Activated CD4-positive, alpha-beta T cell treated with anti-CD3 and anti-CD28 coated beads, Interleukin-2, Interleukin-4, amounts not matched to agents 100 ng/mL and 50 ng/mL, durations not matched to agents 16 hours and 8 hours (primary cell): ENCODE results near the gene COL6A3.

Experiments
- DNase-seq: peaks from one replicate; pipeline ENCODE4 v3.0.0-alpha.2; 2020; ENCODE audit warnings: low spot score

COL6A3 gene

GRCh38 chr2:237440819-237441281, 26.9 kb upstream of the COL6A3 start:
- peak; percentile 92 for DNase-seq

- DNase-seq: no peak
Observed at GRCh38 chr2:237438080-237438940, 24.3 kb upstream of the COL6A3 start.

DNA sequence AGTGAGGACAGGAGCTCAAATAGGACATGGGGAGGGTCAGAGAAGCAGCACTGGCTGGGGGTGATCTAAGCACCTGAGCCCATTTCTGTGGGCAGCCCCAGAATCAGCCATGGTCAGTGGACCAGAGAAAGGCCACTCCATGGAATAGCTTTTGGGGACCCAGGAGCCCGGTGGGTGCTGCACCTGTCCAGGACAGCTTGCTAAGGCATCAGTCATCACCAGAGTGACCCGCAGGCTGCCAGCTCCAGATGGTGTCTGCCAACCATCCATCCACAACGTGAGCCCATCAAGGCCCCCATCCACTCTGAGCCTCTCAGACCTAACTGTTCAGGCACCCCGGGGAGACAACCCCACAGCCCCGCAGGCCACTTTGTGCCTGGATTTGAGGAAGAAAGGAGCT, 23.6 kb upstream of the COL6A3 start:
- no peak for DNase-seq

- DNase-seq: no peak
Observed at GRCh38 chr2:237435844-237436587, 22.1 kb upstream of the COL6A3 start.

- DNase-seq: peak; percentile 85
Observed at GRCh38 chr2:237434866-237435311, 20.9 kb upstream of the COL6A3 start.

DNA sequence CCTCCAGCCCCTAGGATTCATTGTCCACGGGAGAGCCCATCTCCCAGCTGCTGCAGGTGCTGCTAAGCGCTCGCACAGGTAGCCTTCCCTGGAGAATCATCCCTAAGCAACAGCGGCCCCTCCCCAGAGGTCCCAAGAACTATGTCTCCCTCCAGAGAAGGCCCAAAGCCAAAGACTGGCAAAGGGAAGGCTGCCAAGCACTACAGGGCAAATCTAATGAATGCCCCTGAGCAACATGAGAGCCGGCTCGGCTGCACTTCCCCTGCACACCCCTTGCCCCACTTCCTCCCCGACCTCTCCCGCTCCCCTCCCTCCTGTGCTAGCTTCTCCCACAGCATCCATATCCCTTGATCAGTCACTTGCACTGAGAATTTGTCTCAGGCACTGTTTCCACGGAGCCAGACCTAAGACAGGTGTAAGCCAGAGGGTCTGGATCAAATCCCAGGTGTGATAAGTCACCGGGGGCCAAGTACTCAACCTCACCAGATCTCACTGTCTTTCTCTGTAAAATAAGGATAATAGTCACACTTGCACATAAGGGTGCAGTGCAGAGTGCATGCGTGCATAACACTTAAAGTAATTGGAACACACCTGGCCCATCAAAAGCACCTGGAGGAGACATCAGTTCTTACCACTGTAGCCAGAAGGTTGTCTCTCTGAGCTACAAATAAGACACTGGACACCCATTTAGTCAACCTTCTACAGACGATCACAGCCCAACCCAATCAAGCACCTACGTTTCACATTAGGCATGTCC, 20.1 kb upstream of the COL6A3 start:
- no peak for DNase-seq

DNA sequence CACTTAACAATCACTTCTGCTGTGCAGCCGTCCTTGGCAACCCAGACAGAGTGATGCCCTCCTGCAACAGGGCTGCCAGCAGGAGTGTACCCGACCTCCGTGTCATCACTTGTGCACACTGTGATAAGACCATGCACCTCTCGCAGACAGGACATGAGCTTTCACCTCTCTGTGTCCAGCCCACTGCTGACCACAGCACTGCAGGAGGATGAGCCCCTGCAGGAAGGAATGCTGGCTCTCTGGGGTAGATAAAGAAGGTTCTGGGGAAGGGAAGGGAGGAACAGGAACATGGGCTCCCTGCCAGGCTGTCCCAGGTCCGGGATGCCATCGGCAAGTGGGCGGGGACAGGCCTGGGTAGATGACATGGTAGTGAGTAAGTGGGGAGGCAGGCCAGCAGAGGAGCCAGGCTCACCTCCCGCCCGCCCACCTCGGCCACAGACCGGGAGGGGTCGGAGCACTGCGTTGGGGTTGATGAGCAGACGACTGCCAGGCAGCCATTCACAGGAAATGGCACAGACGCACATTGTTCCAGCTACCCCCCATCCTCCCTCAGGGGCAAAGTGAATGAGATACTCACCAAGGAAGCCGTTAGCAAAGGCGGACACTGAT, 18.6 kb upstream of the COL6A3 start:
- DNase-seq: peak; percentile 76

- DNase-seq: no peak
Observed at GRCh38 chr2:237431837-237432236, 17.9 kb upstream of the COL6A3 start.

DNA sequence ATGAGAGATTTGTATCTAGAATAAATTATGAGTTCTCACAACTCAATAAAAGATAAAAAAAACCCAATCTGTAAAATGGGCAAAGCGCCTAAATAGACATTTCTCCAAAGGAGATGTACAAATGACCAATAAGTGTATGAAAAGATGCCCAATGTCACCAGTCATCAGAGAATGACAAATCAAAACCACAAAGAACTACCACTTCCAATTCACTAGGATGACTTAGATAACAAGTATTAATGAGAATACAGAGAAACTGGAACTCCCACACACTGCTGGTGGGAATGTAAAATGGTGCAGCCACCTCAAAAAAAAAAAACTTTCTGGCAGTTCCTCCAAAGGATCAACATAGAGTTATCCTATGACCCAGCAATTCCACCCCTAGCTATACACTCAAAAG, 17.4 kb upstream of the COL6A3 start:
- peak; percentile 54 for DNase-seq

- no peak for DNase-seq
Observed at GRCh38 chr2:237430861-237431260, 16.9 kb upstream of the COL6A3 start.

DNA sequence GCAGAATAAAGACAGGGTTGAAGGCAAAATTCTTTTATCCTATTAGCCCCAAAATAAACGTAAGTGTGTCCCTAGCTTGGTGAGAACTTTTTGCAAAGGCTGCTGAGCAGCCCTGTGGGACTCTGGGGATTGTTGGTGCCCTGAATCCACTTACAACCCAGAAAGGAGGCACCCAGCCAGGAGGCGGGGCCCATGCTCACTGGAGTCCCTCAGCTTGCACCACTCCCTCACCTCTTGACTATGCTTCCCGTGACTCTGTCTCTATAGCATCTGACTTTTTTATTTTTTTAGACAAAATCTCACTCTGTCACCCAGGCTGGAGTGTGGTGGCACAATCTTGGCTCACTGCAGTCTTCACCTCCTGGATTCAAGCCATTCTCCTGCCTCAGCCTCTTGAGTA, 15.8 kb upstream of the COL6A3 start:
- DNase-seq: no peak

DNA sequence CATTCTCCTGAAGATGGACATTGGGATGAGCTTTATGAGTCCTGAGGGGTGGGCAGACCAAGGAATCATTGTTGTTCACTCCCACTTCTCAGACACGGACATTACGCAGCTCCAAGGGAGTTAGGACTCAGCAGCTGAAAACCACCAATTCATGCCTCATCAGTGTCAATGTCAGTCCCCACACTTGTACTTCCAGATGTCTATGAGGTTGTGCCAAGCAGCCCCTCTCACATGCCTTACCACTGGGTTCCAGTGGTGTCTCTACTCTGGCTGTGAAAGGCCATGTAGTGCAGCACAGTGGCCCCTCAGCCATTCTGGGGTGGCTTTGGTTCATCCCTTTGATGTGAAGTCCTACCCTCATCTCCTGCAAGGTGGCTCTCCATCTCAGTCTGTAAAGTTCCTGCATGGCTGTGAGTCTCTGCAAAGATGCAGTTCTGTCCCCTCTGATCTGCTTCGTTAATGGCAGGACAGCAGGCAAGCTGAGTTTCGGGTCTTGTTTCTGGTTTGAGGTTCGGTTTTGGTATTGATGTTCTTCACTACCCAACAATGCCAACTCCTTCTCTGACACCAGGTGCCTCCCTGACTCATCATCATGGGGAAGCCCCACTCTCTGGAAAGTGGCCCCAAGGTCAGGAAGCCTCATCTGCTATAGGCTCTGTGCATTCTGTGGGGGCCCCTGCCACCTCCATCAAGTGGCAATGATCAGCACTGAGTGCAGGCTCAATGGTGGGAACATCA, 14.0 kb upstream of the COL6A3 start:
- DNase-seq: peak; percentile 92

DNA sequence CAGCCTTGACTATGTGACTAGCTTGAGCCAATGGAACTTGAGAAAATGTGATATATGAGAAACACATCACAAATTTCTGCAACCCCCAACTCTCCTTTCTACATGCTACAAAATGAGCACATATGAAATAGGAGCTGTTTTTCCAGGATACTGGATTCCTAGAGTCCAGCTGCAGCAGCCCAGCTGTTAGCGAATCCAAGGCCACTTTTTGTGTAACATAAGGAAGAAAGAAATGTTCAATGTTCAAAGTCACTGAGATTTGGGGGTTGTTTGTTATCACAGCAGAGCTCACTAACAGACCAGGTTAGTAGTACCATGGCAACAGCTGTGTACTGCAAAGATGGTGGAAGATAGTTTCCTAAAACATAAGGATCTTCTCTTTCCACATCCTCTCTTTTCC, 12.6 kb upstream of the COL6A3 start:
- DNase-seq: no peak

DNA sequence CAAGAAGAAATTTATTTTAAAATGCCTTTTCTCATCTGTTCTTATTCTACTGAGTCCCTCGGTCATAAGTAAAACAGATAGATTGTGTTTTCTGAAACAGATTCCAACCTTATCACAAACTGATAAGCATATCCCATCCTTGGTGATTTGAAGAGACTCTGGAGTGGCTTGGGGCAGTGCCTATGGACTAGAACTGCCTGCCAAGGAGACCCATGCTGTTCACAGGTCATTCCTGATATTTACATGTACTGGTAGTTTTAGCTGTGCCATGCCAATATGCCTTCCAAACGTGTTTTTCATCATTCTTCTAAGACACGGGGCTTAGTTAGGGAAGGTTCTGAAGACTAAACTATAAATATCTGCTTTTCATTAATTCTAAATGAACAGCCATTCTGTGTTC, 11.4 kb upstream of the COL6A3 start:
- DNase-seq: no peak

- DNase-seq: no peak
Observed at GRCh38 chr2:237424544-237424943, 10.6 kb upstream of the COL6A3 start.

- DNase-seq: no peak
Observed at GRCh38 chr2:237423891-237424290, 9.9 kb upstream of the COL6A3 start.

DNA sequence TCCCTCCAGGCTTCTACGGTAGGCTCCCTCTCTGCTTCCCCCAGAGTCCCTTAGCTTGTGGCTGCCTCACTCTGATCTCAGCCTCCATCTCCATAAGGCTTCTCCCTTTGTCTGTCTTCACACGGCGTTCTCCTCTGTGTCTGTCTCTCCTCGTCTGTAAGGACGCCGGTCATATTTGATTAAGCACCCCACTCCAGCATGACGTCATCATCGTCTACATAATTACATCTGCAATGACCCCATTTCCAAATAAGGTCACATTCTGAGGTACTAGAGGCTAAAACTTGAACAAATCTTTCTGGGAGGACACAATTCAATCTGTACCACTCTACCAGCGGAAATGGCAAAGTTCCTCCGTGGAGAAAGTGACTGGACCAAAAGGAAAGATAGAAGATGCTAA, 8.3 kb upstream of the COL6A3 start:
- DNase-seq: no peak

DNA sequence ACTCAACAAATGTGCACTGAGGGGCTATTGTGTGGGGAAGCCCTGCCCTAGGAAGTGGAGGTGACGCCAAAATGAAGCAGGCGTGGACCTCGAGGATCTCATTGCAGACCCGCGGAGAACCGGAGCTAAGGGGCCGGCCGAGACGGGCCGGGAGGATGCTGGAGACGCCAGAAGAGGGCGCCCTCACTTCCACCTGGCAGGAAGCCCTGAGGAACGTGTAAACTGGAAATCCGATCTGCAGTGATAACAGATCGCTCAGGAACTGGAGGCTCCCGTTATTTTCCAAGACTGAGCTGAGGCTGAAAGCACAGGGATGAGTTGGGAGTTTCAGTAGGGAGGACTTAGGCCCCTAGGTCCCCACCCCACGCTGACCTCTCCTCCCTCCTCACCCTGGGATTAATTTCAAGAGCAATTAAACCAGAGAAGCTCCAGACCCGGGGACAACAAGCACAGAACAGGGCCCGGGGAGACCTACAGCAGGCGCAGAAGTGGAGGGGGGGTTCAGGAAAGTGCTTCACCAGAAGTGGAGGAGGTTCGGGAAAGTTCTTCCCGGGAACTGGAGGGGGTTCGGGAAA, 7.7 kb upstream of the COL6A3 start:
- DNase-seq: peak; percentile 74

- DNase-seq: no peak
Observed at GRCh38 chr2:237418300-237418699, 4.3 kb upstream of the COL6A3 start.

GRCh38 chr2:237412988-237413776, 782 bp downstream of the COL6A3 start:
- no peak for DNase-seq
